Measurements from ENCODE around the gene TRAPPC6A. TPM values are rescaled to one million over a fixed set of nuclear protein-coding genes. Genes with fewer than 3 reads are reported as not detected.

TRAPPC6A gene
- total and polyA plus RNA-seq, 9 of the 15 experiments (the other 6 are each of a cell fraction or from before 2014, with no cell fraction given): 0.82 to 23.6 (median 11.6) TPM

GRCh38 chr19:45154064-45154827 is 23.8 kb downstream of the TRAPPC6A start (continued):
- TF ChIP-seq ZBTB17 (CRISPR knock-in tag; IDR thresholded peaks at IDR 0.05): no peak
- TF ChIP-seq CBX1 (IDR thresholded peaks at IDR 0.05; ENCODE audit: low read depth): 0 out of 2 replicates have a peak, but pooled peaks have one; percentile 18
- TF ChIP-seq CBFA2T3 (IDR thresholded peaks at IDR 0.05): peak; percentile 73
- TF ChIP-seq CBX3 (IDR thresholded peaks at IDR 0.05; ENCODE audit: borderline replicate concordance in 1 of 2, low read length in 2 of 2): no peak
- TF ChIP-seq SMARCA4 (IDR thresholded peaks at IDR 0.05): peak; percentile 76
- no peak for TF ChIP-seq ZNF165 (CRISPR knock-in tag; IDR thresholded peaks at IDR 0.05; ENCODE audit: borderline replicate concordance)
- TF ChIP-seq MIER1 (IDR thresholded peaks at IDR 0.05; ENCODE audit: low read depth): no peak; the same call in 1 of the 2 replicates
- TF ChIP-seq HDAC3 (IDR thresholded peaks at IDR 0.05; ENCODE audit: borderline replicate concordance, partially characterized antibody): no peak
- no peak for TF ChIP-seq MCM5 (IDR thresholded peaks at IDR 0.05; ENCODE audit: low read depth)
- TF ChIP-seq RBBP5 (IDR thresholded peaks at IDR 0.05; ENCODE audit: borderline replicate concordance, insufficient read depth, low read length, poor library complexity, severe bottlenecking): no peak
- TF ChIP-seq ARID1B (IDR thresholded peaks at IDR 0.05): peak; percentile 77
- peak; percentile 37; the same call in 1 of the 2 replicates for TF ChIP-seq ESRRA (IDR thresholded peaks at IDR 0.05; ENCODE audit: borderline replicate concordance, low read depth)
- peak in 1 of 2 experiments; percentile 98; a peak in 2 of 4 replicates for TF ChIP-seq HDAC1 (IDR thresholded peaks at IDR 0.05)
- peak; percentile 98 for TF ChIP-seq TCF7 (IDR thresholded peaks at IDR 0.05; ENCODE audit: borderline replicate concordance)
- peak; percentile 94 for TF ChIP-seq REST (IDR thresholded peaks at IDR 0.05; ENCODE audit: borderline replicate concordance)
- no peak for TF ChIP-seq REST (CRISPR knock-in tag; IDR thresholded peaks at IDR 0.05; ENCODE audit: low read depth)
- TF ChIP-seq GABPB1 (CRISPR knock-in tag; IDR thresholded peaks at IDR 0.05): 0 out of 2 replicates have a peak, but pooled peaks have one; percentile 12
- peak; percentile 93 for TF ChIP-seq USF1 (CRISPR knock-in tag; IDR thresholded peaks at IDR 0.05)
- no peak for TF ChIP-seq DEAF1 (CRISPR knock-in tag; IDR thresholded peaks at IDR 0.05)

Data from K562 (cell line).